DMS53 treated with DMSO at 0.1 percent for 48 hours (cell line): Measurements from ENCODE around the gene CRIM1.
"Not testable (repeated sequence)": the region's sequence is repeated elsewhere in the genome, so short reads cannot be mapped to it uniquely, and the experiment has no call there.

Experiments
- DNase-seq: peaks from one replicate; lab custom pipeline; 2025; ENCODE audit not compliant: unreplicated experiment; lab: John Stamatoyannopoulos, UW

CRIM1 gene

GRCh38 chr2:36352701-36353100, 2.9 kb upstream of the CRIM1 start:
- no peak for DNase-seq

GRCh38 chr2:36354811-36355150, 797 bp upstream of the CRIM1 start:
- no peak for DNase-seq

GRCh38 chr2:36355890-36356297, 316 bp downstream of the CRIM1 start:
- DNase-seq = no peak

GRCh38 chr2:36356298-36356989, 866 bp downstream of the CRIM1 start:
- peak; percentile 26 for DNase-seq

- no peak for DNase-seq
Observed at GRCh38 chr2:36356990-36357846, 1.6 kb downstream of the CRIM1 start.

GRCh38 chr2:36357847-36358659, 2.5 kb downstream of the CRIM1 start:
- no peak for DNase-seq

- no peak for DNase-seq
Observed at GRCh38 chr2:36359067-36359466, 3.5 kb downstream of the CRIM1 start.

- no peak for DNase-seq
Observed at GRCh38 chr2:36360063-36360462, 4.5 kb downstream of the CRIM1 start.

- DNase-seq = no peak
Observed at GRCh38 chr2:36360834-36361233, 5.3 kb downstream of the CRIM1 start.

GRCh38 chr2:36361396-36361795, 5.8 kb downstream of the CRIM1 start:
- no peak for DNase-seq

GRCh38 chr2:36362291-36362690, 6.7 kb downstream of the CRIM1 start:
- no peak for DNase-seq

GRCh38 chr2:36363085-36363484, 7.5 kb downstream of the CRIM1 start:
- not testable (repeated sequence) for DNase-seq

GRCh38 chr2:36366491-36367120, 11.0 kb downstream of the CRIM1 start:
- no peak for DNase-seq

GRCh38 chr2:36367486-36367885, 11.9 kb downstream of the CRIM1 start:
- no peak for DNase-seq

- DNase-seq = no peak
Observed at GRCh38 chr2:36367895-36368353, 12.3 kb downstream of the CRIM1 start.

GRCh38 chr2:36368438-36368837, 12.9 kb downstream of the CRIM1 start:
- no peak for DNase-seq

GRCh38 chr2:36369163-36369562, 13.6 kb downstream of the CRIM1 start:
- no peak for DNase-seq

GRCh38 chr2:36369716-36370115, 14.1 kb downstream of the CRIM1 start:
- no peak for DNase-seq

GRCh38 chr2:36370281-36370680, 14.7 kb downstream of the CRIM1 start:
- DNase-seq = no peak

- no peak for DNase-seq
Observed at GRCh38 chr2:36371070-36371874, 15.7 kb downstream of the CRIM1 start.
